Measurements from ENCODE around the gene ADH5.

DNA sequence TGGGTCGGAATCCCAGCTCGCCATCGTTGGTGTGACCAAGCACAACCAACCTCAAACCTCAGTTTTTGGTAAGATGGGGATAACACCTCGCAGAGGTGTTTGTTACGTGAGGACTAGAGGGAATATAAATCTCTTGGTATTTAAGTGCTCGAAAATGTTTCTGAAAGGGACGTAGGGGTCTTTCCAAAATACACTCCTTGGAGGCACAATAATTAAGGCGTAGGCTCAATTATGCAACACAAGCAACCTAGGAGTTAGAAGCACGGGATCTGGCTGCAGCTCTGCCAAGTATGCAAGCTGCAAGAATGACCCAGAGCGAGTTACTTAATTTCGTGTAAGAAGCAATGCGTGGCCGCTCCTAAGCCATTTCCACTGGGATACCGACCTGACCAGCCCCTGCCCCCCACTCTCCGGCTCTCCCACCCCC lies 552 bp downstream of the ADH5 start:
- TF ChIP-seq, protein P1, sequence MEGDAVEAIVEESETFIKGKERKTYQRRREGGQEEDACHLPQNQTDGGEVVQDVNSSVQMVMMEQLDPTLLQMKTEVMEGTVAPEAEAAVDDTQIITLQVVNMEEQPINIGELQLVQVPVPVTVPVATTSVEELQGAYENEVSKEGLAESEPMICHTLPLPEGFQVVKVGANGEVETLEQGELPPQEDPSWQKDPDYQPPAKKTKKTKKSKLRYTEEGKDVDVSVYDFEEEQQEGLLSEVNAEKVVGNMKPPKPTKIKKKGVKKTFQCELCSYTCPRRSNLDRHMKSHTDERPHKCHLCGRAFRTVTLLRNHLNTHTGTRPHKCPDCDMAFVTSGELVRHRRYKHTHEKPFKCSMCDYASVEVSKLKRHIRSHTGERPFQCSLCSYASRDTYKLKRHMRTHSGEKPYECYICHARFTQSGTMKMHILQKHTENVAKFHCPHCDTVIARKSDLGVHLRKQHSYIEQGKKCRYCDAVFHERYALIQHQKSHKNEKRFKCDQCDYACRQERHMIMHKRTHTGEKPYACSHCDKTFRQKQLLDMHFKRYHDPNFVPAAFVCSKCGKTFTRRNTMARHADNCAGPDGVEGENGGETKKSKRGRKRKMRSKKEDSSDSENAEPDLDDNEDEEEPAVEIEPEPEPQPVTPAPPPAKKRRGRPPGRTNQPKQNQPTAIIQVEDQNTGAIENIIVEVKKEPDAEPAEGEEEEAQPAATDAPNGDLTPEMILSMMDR (conservative IDR thresholded peaks at IDR 0.05) = no peak
- TF ChIP-seq ZFX (IDR thresholded peaks at IDR 0.05) = no peak
